ENCODE results near the gene ENPP7.

DNA sequence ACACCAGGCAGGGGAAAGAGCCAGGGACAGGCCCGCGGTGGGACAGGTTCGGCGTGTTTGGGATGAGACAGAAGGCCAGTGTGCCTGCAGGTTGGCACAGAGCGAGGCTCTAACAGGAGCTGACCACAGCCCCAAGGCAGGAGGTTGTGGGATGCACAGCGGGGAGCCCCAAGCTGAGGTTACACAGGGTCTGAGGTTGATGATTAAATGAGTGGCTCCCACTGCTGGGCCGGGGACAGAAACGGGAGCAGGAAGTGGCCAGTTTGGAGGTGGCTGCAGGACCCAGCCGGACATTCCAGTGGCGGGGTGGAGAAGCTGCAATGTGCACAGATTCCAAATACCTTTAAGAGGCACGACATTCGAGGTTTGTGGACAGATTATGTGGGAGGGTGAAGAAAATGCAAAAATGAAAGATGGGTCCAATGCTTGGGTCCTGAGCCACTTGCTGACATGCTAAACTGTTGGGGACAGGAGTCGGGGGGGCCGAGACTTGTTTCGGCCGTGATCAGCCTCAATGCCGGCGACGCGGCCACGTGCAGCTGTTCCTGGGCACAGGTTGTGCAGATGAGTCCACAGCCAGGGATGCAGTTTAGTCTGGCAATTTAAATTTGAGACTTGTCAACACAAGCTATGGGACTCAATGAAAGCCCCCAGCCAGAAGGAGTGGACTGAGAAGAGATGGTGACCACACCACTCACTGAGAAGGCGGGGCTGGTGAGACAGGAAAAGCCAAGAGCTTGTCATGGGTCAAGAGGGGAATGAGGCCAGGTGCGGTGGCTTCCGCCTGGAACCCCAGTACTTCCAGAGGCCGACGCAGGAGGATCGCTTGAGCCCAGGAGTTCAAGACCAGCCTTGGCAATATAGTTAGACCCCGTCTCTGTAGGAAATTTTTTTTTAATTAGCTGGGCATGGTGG is 8.7 kb downstream of the ENPP7 start:
- TF ChIP-seq CTCF (IDR thresholded peaks at IDR 0.05; ENCODE audit: borderline replicate concordance, extremely low read depth, low read length, poor library complexity, severe bottlenecking): no peak
- peak; percentile 50 for TF ChIP-seq EZH2 (IDR thresholded peaks at IDR 0.05; ENCODE audit: borderline replicate concordance, low read depth, low read length, severe bottlenecking)
